Measurements from ENCODE around the gene IPMK.
A peak's percentile ranks its signal among the peaks of the same experiment; 100 is the strongest.
"Not testable (repeated sequence)": the region's sequence is repeated elsewhere in the genome, so short reads cannot be mapped to it uniquely, and the experiment has no call there.

The IPMK gene

DNA sequence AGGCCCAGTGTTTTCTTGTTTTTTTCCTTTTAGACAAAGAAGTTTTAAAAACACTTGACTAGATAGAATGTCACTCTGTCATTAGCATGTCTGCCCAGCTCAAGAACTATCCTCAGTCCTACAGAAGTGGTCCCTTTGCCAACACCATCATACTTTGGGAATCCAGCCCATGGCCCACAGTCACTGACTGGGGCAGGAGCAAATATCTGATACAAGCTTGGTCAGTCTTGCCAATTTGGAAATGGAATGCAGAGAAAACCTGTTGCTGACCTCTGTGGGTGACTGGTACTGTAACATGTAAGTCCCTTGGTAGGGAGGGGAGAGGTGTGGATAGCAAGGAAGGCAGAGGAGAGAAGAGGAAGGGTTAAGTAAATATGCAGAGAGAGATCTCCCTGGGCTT, 47.8 kb downstream of the IPMK start:
- FAIRE-seq = no peak

DNA sequence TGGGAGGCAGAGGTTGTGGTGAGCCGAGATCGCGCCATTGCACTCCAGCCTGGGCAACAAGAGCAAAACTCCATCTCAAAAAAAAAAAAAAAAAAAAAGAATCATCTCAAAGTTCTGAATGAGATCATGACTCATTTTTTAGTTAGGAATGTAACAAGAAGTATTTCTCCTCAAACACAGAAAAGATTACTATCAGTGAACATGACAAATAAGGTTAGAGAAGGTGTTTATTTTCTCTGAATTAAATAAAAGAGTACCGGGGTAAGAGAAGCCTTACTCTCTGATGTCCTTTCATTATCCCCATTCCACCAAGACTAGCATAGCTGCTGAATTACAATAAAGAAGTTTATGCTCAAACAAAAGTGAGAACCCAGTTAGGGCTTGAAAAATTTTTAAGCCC, 50.1 kb downstream of the IPMK start:
- no peak for FAIRE-seq

DNA sequence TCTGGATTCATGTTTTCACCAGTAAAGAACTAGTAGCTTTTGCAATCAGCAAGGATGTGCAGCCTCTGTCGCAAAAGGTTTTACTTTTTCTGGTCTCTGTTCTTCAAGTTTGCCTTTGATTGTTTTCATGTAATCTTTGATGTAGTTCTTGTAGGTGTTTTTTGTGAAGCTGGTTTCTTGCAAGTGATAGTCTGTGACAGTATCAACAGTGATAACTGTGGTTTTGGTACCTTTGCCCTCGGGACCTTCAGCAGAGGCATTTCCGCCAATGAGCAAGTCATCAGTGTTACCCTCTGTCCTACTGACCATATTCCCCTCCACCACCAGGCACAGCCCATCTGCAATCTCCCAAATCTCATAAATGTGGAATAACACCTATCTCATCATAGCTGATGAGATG, 55.1 kb downstream of the IPMK start:
- no peak for FAIRE-seq

DNA sequence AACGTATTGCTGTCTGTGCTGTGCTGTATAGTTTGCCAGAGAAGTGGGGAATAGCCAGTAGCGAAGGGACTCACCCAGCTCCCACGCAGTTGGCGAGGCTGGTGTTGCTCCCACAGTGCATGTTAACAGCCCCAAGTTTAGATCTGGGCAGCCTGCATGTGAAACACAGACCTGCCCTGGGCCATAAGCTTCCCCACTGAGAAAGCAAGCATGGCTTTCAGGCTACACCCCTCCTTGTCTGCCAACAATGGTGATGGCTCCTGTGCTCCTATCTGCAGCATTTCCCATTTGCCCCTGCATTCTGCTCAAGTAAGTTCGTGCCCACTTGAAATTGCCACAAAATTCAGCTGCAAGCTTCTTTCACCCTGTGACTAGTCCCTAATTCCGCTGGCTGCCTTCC, 57.5 kb downstream of the IPMK start:
- no peak for FAIRE-seq

DNA sequence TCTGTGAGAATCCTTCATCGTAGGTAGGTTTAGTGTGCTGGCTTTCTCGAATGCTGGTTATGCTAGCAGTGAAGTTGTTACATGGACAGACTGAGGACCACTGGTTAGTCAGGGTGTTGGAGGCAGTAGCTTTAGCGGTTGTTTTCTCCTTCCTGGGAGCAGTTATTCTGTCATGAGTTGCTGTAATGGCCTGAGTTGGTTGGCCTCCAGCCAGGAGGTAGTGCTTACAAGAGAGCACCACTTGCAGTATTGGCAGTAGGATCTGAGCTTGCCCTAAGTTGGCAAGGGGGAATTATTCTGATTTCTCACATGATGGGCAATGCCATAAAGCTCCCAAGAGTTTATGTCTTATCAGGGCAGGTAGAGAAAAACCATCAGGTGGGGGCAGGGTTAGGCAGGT, 58.0 kb downstream of the IPMK start:
- FAIRE-seq = no peak

DNA sequence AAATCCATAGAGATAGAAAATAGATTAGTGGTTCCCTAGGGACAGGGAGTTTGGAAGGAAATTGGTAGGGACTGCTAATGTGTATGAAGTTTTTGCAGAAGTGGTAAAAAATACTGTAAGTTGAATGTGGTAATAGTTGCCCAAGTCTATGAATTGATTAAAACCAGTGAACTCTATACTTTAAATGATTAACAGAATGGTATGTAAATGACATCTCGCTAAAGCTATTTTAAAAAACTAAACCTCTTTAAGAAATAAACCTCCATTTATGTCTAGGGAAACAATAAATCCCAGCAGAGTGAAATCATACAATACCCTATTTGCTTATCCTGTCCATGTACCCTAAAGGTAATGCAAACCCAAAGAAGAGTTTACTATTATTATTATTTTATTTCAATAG, 61.4 kb downstream of the IPMK start:
- no peak for FAIRE-seq

DNA sequence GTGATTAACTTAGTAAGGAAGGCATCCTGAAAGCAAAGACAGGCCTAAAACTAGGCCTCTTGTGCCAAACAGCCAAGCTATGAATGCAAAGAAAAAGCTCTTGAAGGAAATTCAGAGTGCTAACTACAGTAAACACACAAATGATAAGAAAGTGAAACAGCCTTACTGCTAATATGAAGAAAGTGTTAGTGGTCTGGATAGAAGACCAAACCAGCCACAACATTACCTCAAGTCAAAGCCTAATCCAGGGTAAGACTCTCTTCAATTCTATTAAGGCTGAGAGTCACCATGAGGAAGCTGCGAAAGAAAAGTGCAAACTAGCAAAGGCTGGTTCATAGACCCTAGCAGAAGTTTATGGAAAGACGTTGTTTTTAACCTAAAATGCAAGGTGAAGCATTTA, 66.0 kb downstream of the IPMK start:
- no peak for FAIRE-seq

DNA sequence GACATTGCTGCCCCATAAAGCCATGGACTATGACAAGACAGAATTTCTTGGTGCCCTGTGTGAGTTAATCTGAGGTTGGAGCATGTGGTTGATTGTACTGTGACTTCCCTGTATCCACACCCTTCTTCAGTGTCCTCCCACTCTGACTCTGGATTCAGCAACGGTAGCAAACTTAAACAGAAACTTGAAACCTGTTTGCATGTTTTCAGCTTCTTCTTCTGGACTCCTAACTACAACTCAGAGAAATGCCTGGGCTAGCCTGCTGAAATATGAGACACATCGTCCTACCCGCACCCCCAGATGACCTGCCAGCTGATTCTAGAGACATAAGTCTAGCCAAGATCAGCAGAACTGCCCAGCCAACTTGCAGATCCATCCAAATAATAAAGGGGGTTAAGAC, 78.4 kb downstream of the IPMK start:
- FAIRE-seq = no peak

DNA sequence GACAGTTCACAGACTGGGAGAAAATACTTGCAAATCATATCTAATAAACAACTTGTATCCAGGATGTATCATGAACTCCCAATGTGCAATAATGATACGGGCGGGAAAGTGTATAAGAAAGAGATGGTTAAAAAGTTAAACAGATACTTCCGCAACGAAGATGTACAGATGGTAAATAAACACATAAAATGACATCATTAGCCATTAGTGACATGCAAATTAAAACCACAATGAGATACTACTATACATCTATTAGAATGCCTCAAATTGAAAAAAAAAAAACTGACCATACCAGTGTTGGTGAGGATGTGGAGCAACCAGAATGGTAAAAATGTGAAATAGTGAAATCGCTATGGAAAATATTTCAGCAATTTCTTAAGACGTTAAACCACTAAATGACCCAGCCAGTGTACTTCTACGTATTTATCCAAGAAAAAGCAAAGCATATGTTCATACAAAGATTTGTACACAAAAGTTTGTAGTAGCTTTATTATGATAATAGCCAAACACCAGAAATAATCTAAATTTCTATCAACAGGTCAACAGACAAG, 83.5 kb downstream of the IPMK start:
- FAIRE-seq = no peak

DNA sequence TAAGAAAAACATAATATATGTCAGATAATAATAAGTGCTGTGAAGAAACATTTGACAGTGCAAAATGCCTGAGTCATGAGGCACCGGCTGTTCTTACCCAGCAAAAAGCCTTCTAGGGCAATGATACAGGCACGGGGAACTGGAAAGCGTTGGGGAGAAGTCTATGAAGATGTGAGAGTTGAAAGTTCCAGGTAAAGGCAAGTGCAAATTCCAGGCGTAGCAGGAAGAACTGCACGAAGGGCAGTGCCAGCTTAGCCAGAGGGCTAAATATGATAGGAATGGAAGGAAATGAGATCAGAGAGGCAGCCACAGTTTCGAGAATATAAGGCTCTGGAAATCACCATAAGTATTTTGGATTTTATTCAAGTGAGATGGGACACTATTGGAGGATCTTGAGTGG, 87.0 kb downstream of the IPMK start:
- FAIRE-seq = no peak

DNA sequence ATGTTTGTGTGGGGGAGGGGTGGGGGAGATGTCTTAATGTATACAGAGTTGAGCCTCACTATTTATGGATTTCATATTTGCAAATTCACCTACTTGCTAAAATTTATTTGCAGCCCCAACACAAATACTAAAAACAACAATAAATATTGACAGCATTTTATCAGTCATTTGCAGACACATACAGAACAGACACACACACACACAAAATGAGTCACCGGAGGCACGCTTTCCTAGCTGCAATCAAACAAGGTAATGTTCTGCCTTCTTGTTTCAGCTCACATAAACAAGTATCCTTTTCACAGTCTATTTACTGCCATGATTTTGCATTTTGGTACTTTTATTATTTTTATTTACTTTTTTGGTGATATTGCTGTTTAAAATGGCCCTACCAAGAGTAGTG, 88.5 kb downstream of the IPMK start:
- no peak for FAIRE-seq

DNA sequence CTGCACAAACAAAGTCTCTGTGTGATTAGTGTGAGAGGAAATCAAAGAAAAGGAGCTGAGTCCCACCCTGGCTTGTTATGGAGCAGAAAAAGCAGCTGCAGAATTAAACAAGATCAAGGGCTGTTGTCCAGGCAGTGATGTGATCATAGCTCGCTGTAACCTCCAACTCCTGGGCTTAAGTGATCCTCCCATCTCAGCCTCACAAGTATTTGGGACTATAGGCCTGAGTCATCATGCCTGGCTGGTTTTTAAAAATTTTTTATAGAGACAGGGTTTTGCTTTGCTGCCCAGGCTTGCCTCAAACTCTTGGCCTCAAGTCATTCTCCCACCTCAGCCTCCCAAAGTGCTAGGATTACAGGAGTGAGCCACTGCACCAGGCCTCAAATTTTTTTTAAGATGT, 88.9 kb downstream of the IPMK start:
- no peak for FAIRE-seq

DNA sequence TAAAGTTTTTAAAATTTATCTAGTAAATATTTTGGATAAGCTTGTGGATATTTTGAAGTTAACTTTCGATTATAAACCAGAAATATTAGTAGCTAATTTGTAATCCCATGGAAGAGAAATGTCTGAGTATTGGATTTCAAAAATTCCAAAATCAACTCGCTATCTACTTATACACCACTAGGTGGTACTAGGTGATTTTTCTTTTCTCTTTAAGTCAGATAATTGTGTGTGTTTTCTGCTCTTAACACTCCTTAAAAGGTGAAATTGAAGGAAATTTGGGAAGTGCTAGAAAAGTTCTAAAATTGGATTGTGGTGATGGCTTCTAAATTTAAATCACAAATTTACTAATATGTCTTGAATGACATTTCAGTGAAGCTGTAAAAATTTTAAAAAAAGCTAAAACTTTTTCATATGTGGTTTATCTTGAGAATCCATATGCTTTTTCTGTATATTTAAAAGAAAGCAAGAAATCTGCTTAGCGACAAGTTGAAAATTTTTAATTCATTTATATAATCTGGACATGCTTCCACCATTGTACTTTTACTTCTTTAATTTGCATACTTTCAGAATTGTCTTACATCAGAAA, 90.2 kb downstream of the IPMK start:
- FAIRE-seq = peak; percentile 91

DNA sequence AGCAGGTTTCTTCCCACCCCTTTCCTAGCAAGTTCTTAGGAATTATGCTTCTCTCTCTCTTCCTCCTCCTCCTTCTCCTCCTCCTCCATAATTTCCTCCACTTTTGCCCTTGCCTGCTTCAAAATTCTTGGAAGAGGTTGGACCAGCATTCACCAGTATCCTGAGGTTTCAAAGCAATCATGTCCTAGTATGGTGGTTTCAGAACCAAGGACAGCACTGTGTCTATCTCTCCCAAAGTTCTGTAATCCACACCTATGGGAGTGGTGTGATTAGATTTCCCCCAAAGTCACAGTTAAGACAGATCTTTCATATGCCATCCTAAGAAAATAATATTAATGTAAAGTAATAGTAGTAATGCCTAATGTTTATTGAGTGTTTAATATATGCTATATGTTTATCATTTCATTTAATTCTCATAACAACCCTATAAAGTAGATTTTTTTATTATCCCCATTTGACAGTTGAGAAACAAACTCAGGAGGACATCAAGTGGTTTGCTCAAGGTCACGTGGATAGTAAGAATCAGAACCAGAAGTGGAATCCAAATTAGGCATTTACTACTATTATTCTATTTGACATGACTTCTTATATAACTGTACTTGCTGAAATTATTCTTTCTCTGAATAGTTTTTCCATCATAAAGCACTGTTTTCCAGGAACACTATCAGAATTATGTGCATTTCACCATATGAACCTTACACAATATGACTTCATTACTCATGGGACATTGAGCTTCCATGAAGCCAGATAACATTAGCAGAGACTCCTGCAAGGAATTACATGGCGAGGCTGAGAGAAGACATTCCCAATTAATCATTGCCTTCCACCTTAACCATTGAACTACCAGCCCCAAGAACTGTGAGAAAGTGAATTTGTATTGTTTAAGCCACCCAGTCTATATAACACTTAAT, 91.4 kb downstream of the IPMK start:
- FAIRE-seq = no peak

DNA sequence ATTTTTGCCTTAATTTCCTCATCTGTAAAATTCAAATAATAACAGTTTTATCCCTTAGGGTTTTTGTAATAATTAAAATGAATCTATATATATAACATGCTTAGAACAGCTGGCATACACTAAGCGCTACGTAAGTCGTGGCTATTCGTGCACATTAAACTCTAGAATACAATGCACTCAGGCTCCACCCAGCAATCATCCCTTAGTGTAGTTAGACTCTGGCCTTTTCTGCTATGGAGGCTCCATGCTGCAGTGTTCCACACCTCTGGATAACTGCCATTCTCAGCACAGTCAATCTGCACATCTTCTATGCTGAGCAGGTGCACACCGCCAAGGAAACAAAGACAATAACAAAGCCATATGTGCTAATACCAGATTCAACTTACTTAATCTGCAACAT, 92.9 kb downstream of the IPMK start:
- FAIRE-seq = no peak

DNA sequence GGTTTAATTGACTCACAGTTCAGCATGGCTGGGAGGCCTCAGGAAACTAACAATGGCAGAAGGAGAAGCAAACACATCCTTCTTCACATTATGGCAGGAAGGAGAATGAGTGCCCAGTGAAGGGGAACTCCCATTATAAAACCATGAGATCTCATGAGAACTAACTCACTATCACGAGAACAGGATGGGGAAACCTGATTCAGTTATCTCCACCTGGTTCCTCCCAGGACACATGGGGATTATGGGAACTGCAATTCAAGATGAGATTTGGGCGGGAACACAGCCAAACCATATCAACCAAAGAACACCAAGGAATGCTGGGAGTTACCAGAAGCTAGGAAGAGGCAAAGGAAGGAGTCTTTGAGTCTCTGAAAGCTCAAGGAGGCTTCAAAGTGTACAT, 94.3 kb downstream of the IPMK start:
- FAIRE-seq = no peak

DNA sequence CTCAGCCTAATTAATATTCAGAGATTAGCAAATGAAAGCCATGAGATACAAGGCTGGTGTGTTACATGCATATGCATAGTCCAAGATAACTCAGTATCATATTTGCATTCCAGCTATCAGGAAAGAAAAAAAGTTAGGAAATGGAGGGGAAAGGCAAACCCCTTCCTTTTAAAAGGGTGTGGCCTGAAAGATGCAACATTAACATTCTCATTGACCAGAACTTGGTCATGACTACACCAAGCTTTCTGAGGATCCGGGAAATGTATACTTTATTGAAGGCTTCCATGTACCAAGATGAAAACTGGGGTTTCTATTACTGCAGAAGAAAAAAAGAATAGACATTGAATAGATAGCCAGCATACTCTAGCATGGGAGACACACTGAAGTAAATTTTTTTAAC, 96.5 kb downstream of the IPMK start:
- no peak for FAIRE-seq

DNA sequence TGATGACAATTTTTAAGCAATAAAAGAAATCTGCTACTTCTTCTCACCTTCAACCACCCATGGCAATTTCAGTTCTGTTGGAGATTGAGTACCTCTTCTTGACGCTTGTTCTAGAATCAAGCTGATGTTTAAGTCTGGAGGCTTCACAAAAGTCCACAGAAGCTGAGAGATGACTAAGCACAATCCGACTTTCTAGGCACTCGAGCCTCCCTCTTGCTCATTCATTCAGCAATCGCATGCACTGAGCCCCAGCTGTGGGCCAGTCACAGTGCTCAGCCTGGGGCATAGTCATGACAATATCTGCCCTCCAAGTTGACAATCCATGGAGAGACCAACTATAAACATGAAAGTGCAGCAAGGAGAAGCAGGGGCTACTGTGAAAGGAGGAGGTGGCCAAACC, 103.2 kb downstream of the IPMK start:
- FAIRE-seq = no peak

DNA sequence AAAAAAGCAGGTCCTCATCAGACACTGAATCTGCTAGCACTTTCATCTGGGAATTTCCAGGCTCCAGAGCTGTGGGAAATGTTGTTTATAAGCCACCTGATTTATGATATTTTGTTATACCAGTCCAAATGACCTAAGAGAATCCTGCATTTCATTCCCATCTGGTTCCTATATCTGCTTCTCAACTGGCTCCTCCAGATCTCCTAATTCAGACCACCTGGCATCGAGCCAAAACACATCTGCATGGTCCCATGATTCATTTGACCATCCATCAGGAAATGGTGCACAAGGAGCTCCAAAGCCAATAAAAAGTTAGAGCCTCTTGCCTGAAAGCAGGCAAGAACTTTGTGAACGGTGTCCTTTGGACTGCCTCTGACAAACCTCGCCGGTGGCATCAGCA, 108.9 kb downstream of the IPMK start:
- no peak for FAIRE-seq

DNA sequence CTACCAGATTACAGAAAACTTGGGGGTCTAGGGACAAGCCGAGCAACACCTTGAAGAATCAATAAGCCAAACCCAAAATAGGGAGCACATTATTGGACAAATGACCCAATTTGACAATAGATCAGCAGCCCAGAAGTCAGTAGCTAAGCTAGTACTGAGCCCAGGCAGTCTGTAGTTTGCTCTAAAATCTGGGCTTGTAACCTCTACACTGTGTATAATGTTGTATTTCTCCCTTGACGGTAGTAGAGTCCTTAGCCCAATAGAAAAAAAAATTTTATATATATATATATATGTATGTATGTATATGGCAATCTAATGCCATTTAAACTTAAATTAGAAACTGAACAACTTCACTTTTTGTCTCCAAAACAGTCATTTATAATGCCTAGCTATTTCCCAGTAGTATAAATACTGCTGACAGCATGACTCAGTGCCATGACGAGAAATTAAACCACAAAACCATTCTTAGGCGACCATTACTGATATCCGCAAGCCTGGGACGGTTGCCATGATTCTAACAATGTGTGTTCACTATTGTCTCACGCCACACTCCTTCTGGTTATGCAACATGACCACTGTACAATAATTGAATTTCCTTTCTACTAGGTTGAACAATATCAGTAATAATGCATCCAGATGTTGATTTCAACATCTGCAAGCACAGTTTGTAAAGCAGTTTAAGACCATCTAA, 110.5 kb downstream of the IPMK start:
- FAIRE-seq = no peak

DNA sequence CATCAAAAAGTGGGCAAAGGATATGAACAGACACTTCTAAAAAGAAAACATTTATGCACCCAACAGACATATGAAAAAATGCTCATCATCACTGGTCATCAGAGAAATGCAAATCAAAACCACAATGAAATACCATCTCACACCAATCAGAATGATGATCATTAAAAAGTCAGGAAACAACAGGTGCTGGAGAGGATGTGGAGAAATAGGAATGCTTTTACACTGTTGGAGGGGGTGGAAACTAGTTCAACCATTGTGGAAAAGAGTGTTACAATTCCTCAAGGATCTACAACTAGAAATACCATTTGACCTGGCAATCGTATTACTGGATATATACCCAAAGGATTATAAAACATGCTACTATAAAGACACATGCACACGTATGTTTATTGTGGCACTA, 111.8 kb downstream of the IPMK start:
- not testable (repeated sequence) for FAIRE-seq

DNA sequence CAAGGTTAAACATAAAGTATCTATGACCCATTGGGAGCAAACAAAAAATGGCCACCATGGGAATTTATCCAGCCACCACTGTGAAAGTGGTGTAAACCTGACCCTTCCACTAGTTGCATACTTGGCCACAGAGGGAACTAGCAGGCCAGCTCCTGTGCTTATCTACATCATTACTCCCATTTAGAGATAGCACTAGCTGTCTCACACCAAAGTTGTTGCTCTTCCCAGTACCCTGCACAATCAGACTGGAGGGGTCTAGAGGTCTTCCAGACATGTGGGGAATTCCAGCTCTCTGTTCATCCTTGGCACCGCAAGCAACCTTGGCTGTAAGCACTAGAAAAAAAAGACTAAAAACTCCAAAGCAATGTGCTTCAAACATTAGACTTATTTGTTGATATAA, 113.9 kb downstream of the IPMK start:
- no peak for FAIRE-seq

DNA sequence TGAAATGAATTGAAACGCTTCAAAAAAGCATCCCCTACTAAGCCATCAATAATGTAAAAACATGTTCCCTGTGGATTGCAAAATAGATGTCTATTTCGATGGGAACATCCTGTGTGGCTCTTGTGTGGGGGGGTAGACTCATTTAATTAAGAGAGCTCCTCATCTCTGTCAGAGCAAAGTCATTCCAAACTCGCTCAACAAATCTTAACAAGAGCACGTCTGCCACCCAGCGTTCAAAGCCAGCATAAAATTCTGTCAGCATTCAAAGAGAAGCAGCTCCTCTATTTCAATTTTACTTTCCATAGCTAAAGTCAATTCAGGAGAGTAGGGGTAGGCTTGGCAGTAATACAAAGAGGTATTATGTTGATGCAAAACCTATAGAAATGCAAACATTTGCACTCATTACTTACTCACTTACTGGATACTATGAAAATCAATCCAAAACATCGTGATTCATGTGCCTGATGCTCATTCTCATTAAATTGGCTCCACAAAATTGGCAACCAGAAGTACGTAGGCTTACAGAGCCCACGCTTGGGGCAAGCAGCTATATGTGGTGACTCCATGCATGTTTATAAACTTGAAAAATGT, 114.9 kb downstream of the IPMK start:
- peak; percentile 32 for FAIRE-seq

DNA sequence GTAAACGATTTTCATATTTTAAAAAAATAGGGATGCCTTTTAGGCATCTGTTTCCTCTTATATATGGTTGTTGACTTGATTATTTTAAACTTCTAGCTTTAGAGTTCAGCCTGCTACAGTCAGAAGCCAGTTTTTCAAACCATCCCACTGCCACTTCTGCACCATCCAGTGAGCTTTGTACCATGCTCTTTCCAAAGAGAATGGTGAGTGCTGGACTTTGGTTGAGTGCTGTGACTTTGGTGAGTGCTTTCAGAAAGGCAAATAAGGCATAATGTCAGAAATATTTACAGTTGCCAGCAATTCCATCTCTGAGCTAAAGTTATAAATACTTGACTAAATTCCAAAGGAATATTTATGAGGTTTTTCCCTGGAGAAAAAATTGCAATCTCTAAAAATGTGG, 117.4 kb downstream of the IPMK start:
- no peak for FAIRE-seq
